ENCODE results near the gene CFAP70. TPM values are rescaled to one million over a fixed set of nuclear protein-coding genes. Genes with fewer than 3 reads are reported as not detected.
A peak's percentile ranks its signal among the peaks of the same experiment; 100 is the strongest.

The CFAP70 gene
- total RNA-seq, 1 donor from 2014 or later, result 1.2 TPM

- no peak for TF ChIP-seq CTCF (IDR thresholded peaks at IDR 0.05; ENCODE audit: insufficient read depth, low read length, poor library complexity, severe bottlenecking)
- H3K4me3 ChIP-seq (ENCODE audit: low read depth, low read length), result no peak overlapping the region
- no peaks in the 10 kb centered on the region for H3K36me3 ChIP-seq (ENCODE audit: control insufficient read depth, insufficient read depth, low read length)
- no peak for DNase-seq (ENCODE audit: low read depth)
- H3K27me3 ChIP-seq (ENCODE audit: control insufficient read depth, insufficient read depth, low read length), result no peaks in the 10 kb centered on the region
Observed at GRCh38 chr10:73248259-73248724, 110.4 kb downstream of the CFAP70 start.

GRCh38 chr10:73247509-73248258 is 111.0 kb downstream of the CFAP70 start:
- no peaks in the 10 kb centered on the region for H3K36me3 ChIP-seq (ENCODE audit: control insufficient read depth, insufficient read depth, low read length)
- H3K4me3 ChIP-seq (ENCODE audit: low read depth, low read length), result peak overlapping the region; percentile 94
- DNase-seq (ENCODE audit: low read depth), result no peak
- H3K27me3 ChIP-seq (ENCODE audit: control insufficient read depth, insufficient read depth, low read length), result no peaks in the 10 kb centered on the region
- no peak for TF ChIP-seq CTCF (IDR thresholded peaks at IDR 0.05; ENCODE audit: insufficient read depth, low read length, poor library complexity, severe bottlenecking)

- peak within 1 kb of the TSS; percentile 94 for H3K4me3 ChIP-seq (ENCODE audit: low read depth, low read length)
- TF ChIP-seq CTCF (IDR thresholded peaks at IDR 0.05; ENCODE audit: insufficient read depth, low read length, poor library complexity, severe bottlenecking), result peak; percentile 9
- peak; percentile 68 for DNase-seq (ENCODE audit: low read depth)
- H3K27me3 ChIP-seq (ENCODE audit: control insufficient read depth, insufficient read depth, low read length), result no peaks in the 10 kb centered on the region
- no peaks in the 10 kb centered on the region for H3K36me3 ChIP-seq (ENCODE audit: control insufficient read depth, insufficient read depth, low read length)
Observed at GRCh38 chr10:73246646-73247508, 111.8 kb downstream of the CFAP70 start, which contains the start of gene DNAJC9. Gene DNAJC9, minus strand, starts transcription at chr10:73247255. Its CDS starts 66 bp downstream, at chr10:73247189.

GRCh38 chr10:73246322-73246645 is 112.4 kb downstream of the CFAP70 start:
- no peak for TF ChIP-seq CTCF (IDR thresholded peaks at IDR 0.05; ENCODE audit: insufficient read depth, low read length, poor library complexity, severe bottlenecking)
- no peak for DNase-seq (ENCODE audit: low read depth)
- H3K27me3 ChIP-seq (ENCODE audit: control insufficient read depth, insufficient read depth, low read length), result no peaks in the 10 kb centered on the region
- H3K36me3 ChIP-seq (ENCODE audit: control insufficient read depth, insufficient read depth, low read length), result no peaks in the 10 kb centered on the region
- H3K4me3 ChIP-seq (ENCODE audit: low read depth, low read length), result peak overlapping the region; percentile 94

GRCh38 chr10:73244866-73245477 is 113.7 kb downstream of the CFAP70 start:
- DNase-seq (ENCODE audit: low read depth), result no peak
- Histone ChIP-seq H3K27me3 (ENCODE audit: control insufficient read depth, insufficient read depth, low read length) (no peaks in the 10 kb centered on the region), H3K36me3 (ENCODE audit: control insufficient read depth, insufficient read depth, low read length) (no peaks in the 10 kb centered on the region), H3K4me3 (ENCODE audit: low read depth, low read length) (peak overlapping the region; percentile 2)
- no peak for TF ChIP-seq CTCF (IDR thresholded peaks at IDR 0.05; ENCODE audit: insufficient read depth, low read length, poor library complexity, severe bottlenecking)

Measured in kidney epithelial cell (primary cell).